T-helper 22 cell (primary cell): ENCODE results near the gene GOLGA8S.
"Not testable (repeated sequence)": the region's sequence is repeated elsewhere in the genome, so short reads cannot be mapped to it uniquely, and the experiment has no call there.

ENCODE experiments used
- DNase-seq: peaks from one replicate; pipeline ENCODE4 v3.0.0-alpha.2; 2020; ENCODE audit warnings: low read depth

Gene GOLGA8S, protein sequence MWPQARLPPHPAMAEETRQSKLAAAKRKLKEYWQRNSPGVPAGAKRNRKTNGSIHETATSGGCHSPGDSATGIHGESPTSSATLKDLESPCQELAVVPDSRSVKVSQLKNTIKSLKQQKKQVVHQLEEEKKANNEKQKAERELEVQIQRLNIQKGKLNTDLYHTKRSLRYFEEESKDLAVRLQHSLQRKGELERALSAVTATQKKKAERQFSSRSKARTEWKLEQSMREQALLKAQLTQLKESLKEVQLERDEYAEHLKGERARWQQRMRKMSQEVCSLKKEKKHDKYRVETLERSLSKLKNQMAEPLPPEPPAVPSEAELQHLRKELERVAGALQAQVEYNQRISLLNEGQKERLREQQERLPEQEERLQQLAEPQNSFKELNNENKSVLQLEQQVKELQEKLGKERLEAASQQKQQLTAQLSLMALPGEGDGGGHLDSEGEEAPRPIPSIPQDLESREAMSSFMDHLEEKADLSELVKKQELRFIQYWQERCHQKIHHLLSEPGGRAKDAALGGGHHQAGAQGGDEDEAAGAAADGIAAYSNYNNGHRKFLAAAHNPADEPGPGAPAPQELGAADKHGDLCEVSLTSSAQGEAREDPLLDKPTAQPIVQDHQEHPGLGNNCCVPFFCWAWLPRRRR

DNA sequence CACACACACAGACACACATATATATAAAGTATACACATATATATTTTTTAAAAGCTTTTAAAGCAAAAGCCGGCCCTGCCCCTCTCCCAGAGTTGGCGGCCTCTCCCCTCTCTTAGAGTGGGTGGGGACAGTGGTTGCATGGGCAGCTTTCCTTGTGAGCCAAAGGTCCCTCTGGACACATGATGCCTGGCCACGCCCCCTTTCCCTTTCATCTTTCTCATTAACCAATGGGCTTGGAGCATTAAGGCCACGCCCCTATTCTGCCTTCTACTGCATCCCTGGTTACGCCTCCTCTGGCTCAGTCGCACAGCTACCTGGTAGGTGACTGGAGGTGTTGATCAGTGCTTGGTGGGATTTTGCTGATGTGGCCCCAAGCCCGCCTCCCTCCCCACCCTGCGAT, at the start of gene GOLGA8S:
GOLGA8S (plus strand) TSS at position 301 of the 400 bp plus-strand sequence; CDS start at position 363, 62 bp downstream.
- DNase-seq: not testable (repeated sequence)

DNA sequence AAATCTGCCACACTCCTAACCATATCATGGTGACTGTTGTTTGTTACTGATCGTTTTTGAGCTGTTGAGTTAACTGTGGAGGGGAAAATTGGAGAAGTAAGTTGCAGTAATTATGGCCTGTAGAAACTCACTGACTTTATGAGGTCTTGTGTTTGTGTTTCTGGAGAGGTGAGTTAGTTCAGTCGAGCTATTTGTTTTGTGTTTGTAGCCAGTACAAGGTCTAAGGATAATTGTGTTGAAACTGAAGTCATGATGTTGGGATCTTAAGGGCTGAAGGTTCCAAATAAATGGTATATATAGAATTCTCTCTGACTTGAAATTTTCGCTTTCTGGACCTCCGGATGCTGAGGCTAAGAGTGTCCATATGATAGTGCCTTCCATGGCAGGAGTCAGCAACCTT, 49.7 kb upstream of the GOLGA8S start:
- not testable (repeated sequence) for DNase-seq

DNA sequence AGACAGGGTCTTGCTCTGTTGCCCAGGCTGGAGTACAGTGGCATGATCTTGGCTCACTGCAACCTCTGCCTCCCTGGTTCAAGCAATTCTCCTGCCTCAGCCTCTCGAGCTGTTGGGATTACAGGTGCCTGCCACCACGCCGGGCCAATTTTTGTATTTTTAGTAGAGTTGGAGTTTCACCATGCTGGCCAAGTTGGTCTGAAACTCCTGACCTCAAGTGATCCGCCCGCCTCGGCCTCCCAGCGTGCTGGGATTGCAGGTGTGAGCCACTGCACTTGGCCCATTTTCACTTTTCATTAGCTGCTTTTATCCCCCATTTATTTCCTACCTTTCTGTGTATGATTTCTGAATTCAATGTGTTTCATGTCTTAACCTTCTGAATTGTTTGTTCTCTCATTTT, 48.6 kb upstream of the GOLGA8S start:
- not testable (repeated sequence) for DNase-seq

DNA sequence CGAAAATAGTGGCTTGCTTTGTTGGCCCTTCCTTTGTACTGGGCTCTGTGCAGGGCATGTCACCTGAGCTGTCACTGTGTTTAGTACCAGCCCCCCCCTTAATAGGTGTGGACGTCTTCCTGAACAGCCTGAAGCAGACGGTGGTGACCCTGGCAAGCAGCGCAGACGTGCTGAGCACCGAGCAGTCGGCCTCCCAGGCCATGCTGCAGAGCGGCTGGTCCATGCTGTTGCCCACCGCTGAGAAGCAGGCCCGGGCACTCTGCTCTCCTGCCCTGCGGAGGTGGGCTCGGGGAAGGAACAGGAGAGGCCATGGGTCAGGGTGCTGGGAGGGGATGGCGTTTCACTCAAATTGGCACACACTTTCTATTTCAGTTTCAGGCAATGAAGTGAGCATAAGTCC, 43.3 kb upstream of the GOLGA8S start:
- not testable (repeated sequence) for DNase-seq

DNA sequence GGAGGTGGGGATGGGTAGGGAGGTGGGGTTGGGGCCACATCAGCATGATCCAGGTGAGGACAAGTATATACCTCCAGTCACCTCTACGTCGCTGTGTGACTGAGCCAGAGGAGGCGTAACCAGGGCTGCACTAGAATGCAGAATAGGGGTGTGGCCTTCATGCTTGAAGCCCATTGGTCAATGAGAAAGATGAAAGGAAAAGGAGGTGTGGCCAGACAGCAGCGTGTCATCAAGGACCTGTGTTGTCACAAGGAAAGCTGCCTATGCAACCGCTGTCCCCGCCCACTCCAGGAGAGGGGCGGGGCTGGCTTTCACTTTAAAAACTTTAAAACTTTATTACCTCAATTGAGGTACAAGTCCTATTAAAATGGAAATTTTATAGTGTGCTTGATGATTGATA, 20.5 kb upstream of the GOLGA8S start, which contains the start of gene GOLGA6L26:
GOLGA6L26 (minus strand) TSS at position 101 of the 400 bp plus-strand sequence; CDS start at position 40, 61 bp downstream.
- DNase-seq: not testable (repeated sequence)

DNA sequence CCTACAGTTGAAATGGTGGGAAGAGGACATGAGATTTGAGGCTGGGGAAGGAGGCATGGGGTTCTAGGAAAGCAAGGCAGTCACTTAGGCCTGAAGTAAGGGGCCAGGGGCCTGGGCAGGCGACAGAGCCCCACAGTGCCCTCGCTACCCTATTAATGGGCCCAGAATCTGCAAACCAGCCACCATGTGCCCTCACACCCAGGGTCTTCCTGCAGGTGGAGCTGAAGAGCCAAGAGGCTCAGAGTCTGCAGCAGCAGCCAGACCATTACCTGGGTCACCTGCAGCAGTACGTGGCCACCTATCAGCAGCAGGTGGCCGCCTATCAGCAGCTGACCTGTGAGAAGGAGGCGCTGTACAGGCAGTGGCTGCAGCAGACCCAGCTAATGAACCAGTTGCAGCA, 8.1 kb downstream of the GOLGA8S start:
- not testable (repeated sequence) for DNase-seq

DNA sequence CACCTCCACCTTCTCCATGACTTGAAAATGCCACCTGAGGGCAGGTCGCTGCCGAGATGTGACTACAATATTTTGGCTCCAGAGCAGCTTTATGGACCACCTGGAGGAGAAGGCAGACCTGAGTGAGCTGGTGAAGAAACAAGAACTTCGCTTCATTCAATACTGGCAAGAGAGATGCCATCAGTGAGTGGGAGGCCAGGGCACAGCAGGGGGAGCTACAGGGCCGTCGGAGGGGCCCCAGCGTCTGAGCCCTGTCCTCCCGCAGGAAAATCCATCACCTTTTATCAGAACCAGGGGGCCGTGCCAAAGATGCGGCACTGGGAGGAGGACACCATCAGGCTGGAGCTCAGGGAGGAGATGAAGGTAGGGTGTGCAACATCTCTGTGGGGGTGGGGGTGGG, 9.7 kb downstream of the GOLGA8S start:
- not testable (repeated sequence) for DNase-seq

DNA sequence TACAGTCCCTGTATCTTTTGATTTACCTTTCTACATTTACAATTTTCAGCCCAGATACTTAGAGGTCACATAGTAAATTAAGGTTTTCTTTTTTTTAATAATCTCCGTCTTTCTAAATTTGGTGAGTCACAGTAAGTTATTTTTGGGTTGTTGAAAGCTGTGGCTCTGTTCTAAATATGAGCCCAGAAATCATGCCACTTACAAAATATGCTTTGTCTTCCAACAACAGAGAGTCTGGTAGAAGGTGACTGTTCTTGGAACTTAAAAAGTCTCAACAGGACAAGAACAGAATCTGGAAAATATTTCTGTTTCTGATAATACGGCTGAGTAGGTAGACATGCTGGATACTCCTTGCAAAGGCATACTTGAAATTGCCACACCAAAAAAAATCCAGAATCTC, 16.0 kb downstream of the GOLGA8S start:
- DNase-seq: no peak

DNA sequence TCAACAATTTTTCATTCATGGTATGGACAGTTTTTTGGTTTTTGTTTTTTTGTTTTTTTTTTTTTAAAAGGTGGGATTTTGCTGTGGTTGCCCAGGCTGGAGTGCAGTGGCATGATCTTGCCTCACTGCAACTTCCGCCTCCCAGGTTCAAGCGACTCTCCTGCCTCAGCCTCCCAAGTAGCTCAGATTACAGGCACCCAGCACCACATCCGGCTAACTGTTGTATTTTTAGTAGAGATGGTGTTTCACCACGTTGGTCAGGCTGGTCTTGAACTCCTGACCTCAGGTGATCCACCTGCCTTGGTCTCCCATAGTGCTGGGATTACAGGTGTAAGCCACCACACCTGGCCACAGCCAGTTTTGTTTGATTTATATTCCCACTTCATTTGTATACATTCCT, 16.6 kb downstream of the GOLGA8S start:
- DNase-seq: not testable (repeated sequence)

DNA sequence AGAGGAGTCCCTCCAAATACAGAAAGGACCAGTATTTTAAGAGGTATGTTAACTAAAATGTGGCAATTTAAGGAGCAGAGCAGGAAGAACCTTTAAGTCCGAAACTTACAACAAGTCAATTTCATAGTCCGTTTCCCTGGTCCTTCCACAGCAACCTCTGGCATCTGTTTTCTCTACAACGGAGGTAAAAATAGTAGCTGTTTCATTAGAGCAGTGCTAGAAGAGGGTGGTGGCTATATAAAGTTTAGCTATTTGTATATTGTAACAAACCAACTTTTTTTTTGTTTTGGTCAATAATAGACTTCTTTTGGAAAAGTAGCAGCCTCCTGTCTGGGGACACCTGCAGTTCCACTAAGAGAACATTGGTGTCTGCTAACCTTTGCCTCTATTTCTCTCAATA, 17.3 kb downstream of the GOLGA8S start:
- DNase-seq: not testable (repeated sequence)

DNA sequence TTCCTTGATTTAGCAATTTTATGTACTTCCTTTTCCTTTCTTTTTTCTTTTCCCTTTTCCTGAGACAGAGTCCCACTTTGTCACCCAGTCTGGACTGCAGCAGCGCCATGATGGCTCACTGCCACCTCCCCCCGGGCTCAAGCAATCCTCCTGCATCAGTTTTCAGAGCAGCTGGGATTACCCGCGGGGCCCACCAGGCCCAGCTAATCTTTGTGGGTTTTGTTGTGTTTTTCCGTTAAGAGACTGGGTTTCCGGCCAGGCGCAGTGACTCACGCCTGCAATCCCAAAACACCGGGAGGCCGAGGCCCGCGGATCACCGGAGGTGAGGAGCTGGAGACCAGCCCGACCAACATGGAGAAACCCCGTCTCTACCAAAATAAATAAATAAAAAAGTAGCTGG, 17.7 kb downstream of the GOLGA8S start:
- DNase-seq: no peak

DNA sequence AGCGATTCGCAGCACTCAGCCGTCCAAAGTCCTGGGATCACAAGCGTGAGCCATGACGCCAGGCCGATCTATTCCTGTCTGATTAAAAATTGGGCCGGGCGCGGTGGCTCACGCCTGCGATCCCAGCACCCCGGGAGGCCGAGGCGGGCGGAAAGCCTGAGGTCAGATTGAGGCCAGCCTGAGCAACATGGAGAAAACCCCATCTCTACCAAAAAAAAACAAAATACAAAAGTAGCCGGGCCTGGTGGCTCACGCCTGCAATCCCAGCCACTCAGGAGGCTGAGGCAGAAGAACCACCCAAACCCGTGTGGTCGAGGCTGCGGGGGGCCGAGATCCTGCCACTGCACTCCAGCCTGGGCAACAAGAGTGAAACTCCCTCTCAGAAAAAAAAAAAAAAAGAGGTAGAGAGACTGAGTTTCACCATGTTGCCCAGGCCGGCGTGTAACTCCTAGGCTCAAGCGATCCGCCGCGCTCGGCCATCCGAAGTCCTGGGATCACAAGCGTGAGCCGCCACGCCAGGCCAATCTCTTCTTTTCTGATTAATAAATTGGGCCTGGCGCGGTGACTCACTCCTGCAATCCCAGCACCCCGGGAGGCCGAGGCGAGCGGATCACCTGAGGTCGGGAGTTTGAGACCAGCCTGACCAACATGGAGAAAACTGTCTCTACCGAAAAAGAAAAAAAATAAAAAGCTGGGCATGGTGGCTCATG, 18.5 kb downstream of the GOLGA8S start:
- not testable (repeated sequence) for DNase-seq

DNA sequence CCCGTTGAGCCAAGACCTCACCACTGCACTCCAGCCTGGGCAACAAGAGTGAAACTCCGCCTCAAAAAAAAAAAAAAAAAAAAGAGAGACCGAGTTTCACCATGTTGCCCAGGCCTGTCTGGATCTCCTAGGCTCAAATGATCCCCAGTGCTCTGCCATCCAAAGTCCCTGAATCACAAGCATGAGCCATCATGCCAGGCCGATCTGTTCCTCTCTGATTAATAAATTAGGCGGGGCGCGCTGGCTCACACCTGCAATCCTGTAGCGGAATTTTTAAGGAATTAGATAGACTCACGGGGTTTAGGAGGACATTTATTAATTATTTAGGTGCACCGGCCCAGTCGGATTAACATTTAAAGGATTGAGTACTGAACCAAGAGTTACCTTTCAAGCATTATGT, 19.7 kb downstream of the GOLGA8S start:
- not testable (repeated sequence) for DNase-seq

DNA sequence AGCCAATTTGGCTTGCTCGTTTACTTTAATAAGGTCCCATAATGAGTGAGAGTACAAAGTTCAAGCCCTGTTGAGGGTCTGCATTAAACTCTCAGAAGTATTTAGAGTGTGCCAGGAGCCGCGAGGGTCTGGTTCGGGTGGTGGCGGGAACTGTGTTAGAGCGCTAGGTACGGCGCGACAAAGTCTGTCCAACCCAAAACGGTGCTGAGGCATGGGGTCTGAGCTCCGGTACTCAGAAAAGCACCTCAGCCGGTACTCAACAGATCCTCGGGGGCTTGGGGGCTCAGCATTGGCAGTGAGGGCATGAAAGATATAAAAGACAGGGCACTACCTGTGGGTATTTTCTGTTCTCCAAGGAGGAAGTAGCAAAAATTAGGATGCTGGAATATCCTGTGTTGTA, 24.4 kb downstream of the GOLGA8S start:
- DNase-seq: not testable (repeated sequence)

DNA sequence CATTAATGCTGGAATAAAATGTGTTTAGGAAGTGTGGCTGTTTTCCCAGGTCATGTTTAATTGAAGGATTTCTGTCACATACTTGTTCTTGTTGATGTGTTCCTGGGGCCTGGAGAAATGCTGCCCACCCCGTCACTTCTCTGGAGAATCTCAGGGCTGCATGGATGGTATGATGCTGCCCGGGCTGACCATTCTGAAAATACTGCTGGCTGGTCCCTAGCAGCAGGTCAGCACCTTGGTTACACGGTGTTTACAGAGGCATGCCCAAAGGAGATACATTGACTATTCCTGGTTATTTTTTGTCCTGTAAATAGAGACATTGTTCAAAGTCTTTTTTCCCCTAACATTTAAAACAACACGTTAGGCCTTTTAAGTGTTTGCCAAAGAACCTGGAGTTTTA, 26.2 kb downstream of the GOLGA8S start:
- not testable (repeated sequence) for DNase-seq

DNA sequence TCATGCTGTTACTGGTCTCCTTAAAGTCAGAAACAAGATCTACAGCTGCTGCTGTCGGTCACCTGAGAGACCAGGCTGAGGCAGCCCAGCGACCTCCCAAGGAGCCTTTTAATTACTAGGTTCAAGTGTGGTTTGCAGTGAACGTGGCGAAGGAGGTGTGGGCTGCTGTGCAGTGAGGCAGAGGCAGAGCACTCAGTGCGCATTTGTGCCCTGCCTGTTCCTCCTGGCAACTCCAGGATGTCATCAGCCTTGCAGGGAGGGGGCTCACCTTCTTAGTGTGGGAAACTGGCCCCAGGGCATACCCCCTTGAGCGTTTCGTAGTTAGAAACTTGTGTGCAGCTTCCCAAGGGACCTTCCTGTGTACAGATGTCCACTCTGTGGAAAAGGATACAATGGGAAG, 26.6 kb downstream of the GOLGA8S start:
- DNase-seq: not testable (repeated sequence)

DNA sequence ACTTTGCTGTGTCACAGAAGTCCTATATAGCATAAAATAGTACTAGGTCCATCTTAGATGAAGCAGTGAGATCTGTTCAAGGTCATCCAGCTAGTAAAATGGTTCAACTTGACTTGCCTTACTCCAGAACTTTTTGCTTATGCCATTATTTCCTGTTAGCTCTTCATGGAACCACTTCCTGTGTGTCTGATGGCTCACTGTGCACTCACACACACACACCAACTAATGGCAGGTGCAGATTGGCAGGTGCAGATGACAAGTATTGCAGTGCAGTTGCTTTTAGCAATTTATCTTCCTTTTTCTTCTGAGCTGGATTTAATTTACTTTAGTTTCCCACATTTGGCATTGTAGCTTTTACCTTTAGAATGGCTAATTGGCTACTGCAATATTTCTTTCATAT, 29.8 kb downstream of the GOLGA8S start:
- no peak for DNase-seq

DNA sequence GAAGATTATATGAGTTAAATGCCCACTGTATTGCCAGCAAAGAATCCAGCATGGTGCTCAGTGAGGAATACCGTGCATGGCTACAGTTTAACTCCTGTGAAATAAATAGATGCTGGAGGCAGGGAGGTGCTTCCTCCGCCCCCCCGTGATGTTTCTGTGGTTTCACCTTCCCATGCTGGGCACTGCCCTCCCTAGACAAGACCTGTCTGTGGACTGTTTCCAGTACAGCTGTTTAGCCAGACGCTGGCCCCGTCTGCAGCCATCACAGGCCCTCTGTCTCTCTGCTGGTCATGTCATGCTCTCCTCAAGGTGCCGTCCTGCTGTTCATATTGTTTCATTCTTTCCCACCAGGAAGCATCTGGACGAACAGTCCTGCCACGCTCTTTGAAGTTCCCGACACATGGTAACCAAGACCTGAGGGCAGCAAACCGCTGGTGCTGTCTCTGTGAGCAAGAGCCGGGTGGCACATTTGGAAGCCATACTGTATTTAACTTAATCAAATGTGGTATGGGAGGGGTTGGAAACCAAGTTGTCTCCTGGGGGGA, 31.4 kb downstream of the GOLGA8S start:
- no peak for DNase-seq

DNA sequence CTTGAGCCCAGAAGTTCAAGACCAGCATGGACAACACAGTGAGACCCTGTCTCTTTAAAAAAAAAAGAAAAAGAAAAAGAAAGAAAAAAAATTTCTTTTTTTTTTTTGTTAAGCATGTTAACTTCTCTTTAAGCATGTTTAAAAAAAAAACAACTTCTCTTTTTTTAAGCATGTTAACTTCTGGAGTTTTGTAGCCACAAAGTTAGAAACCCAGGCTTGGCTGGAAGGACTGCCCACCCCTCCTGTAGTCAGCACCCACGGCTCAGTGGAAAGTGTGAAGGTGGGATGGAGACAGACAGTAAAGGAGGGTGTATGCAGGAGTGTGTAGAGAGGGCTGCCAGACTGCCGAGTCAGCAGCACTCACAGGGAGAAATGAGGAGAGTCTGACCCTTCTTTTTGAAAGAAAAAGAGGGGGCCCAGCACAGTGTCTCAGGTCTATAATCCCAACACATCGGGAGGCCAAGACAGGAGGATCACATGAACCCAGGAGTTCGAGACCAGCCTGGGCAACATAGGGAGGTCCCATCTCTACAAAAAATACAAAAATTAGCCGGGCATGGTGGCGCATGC, 33.2 kb downstream of the GOLGA8S start:
- no peak for DNase-seq

DNA sequence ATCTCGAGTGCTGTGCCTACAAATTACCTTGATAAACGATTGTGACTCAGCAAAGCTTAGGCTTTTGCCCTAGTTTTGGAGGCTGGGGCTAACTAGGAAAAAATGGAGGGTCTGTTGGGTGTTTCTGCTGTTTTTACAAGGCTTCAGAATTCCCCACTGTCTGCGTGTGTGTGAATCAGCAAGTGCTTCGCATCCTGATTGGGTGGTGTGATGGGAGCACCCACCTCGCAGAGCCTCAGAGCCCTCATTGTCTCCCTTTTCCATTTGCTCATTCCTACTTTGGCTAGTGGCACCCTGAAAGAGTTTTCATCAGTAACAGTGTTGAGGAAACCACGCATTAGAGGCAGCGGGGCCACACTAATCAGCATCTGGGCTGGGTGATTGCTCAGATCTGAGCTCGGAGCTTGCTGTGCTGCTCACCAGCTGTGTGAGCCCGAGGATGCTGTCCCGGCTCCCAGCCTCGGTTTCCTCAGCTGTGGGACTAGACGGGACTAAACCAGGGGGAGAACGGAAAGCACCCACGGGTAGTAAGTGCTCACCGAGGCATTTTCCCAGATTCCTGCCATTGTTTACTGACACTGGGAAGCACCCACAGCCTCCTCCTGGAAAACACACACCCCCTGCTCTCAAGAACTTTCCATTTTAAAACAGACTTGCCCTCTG, 40.6 kb downstream of the GOLGA8S start:
- DNase-seq: no peak

DNA sequence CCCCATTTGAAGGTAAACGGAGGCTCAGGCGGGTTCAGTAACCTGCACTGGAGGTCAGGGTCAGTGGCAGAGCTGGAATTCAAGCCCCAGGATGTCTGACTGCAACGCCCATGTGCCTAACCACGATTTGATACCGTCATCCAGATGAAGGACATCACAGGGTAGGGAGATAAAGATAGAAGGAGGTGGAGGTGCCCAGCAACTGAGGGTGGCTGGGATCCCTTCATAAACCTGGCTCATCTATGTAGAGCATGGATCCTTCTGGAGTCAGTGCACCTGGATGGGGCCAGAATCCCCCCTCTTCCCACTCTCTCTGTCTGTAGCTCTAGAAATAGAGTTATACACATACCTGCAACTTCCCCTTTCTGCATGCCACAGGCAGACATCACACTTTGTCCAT, 41.3 kb downstream of the GOLGA8S start:
- DNase-seq: no peak
